Suppressor macrophage treated with lipopolysaccharide for 4 hours (primary cell): ENCODE measurements around the gene CA11.
"Not testable (repeated sequence)": the region's sequence is repeated elsewhere in the genome, so short reads cannot be mapped to it uniquely, and the experiment has no call there.

Source experiments
- DNase-seq: peaks from one replicate; pipeline ENCODE4 v3.0.0-alpha.2; 2020

Gene CA11

DNA sequence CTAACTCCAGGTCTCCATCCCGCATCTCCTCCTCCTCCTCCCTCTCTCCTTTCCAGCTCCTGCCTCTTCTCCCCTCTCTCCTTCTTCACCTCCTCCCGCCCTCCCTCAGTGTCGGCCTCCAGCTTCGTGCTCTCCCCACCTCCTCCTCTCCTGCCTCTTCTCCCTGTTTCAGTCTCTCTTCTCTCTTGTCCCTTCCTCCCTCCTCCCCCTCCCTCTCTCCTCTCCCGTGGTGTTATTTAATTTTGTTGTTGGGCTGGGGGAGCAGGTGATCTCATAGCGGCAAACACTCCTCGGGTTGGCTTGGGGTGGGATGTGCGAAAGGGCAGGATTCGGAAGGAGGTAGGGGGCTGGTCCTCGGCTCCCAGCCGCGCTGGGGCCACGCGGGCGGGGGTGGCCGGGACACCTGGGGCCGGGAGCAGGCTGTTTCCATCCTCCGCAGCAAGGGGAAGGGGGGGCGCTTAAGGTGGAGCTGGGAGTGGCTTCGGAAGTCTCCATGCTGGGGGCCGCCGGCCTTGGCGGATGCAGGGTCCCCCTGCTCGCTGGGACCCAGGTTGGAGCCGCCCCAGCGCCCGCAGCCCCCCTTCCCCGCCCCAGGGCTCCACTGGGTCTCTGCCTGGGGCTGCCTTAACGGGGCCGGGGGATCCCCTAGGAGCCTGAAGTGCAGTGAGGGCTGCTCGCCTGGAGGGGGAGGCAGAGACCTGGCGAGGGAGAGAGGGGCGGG, at the start of gene CA11:
Gene CA11, minus strand, starts transcription at position 187 of the 721 bp plus-strand sequence. CDS start 555 bp downstream, outside the sequence.
- peak; percentile 84 for DNase-seq

DNA sequence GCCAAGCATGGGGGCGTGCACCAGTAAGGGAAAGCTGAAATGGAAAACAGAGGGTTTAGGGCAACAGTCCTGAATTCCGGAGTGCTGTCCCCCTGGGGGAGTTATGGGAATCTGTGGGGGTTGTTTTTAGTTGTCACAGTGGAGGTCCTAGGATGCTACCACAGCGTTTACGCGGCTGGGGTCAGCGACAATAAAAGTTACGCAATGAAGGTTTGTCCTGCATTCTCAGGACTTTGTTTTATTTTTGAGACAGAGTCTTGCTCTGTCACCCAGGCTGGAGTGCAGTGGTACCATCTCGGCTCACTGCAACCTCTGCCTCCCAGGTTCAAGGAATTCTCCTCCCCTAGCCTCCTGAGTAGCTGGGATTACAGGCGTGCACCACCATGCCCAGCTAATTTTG, 47.6 kb upstream of the CA11 start:
- not testable (repeated sequence) for DNase-seq

DNA sequence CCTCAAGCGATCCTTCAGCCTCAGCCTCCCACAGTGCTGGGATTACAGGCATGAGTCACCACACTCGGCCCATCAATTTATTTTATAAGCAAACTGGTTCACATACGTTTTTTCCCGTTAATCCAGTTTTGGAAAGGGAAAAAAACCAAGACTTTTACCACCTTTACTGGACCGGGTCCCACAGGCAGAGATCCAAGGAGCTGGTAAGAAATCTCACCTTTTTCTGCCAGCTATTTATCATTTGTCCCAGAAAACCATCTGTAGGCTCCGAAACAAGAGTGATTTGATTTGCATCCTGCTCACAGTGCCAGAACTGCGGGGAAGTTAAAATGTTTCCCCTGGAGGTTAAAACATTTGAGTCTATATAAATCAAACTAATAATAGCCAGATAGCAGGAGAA, 43.5 kb upstream of the CA11 start:
- DNase-seq, result no peak

DNA sequence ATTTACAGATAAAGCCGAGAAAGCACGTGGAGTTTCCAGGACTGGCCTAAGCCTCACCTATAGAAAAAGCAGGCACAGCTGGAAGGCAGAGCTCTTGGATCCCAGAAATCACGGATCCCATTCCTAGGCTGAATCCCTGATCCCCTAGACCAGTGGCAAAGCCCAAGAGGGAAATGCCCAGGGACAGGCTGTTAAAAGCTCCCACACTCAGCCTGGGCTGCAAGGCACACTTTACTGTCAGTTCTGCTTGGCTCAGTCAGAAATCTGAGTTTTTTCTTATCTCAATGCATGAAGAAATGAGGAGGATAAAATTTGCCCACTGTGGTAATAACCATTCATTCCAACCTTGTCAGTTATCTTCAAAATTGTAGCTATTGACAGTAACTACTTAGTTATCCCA, 41.8 kb upstream of the CA11 start:
- DNase-seq, result no peak

DNA sequence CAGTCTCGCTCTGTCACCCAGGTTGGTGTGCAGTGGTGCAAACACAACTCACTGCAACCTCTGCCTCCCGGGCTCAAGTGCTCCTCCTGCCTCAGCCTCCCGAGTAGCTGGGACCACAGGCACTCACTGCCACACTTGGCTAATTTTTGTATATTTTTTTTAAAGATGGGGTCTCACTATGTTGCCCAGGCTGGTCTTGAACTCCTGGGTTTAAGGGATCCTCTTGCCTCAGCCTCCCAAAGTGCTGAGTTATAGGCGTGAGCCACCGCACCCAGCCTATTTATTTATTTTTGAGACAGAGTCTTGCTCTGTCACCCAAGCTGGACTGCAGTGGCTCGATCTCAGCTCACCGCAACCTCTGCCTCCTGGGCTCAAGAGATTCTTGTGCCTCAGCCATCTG, 40.6 kb upstream of the CA11 start:
- not testable (repeated sequence) for DNase-seq

DNA sequence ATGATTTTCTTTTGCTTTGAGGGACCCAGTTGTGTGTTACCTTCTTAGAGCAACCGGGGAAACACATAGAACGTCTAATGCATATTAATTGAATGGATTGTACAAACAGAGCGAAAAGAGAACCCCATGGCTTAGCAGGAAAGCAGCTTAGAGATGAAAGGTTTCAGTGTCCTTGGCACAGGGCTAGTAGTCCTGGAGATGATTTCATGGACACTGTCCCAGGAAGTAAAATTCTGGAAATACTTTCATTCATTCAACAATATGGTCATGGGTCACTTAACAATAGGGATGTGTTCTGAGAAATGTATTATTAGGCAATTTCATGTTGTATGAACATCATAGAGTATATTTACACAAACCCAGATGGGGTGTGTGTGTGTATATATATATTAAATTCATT, 40.1 kb upstream of the CA11 start:
- no peak for DNase-seq

DNA sequence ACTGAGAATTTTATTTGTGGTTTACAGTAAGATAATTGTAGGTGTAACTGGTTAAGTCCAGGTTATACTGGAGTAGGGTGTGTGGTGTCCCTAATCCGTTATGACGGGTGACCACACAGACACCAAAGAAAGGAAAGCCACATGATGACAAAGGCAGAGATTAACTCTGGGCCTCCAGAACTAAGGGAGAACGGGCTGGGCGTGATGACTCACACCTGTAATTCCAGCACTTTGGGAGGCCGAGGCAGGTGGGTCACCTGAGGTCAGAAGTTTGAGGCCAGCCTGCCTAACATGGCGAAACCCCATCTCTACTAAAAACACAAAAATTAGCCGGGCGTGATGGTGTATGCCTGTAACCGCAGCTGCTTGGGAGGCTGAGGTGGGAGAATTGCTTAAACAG, 39.6 kb upstream of the CA11 start:
- no peak for DNase-seq

DNA sequence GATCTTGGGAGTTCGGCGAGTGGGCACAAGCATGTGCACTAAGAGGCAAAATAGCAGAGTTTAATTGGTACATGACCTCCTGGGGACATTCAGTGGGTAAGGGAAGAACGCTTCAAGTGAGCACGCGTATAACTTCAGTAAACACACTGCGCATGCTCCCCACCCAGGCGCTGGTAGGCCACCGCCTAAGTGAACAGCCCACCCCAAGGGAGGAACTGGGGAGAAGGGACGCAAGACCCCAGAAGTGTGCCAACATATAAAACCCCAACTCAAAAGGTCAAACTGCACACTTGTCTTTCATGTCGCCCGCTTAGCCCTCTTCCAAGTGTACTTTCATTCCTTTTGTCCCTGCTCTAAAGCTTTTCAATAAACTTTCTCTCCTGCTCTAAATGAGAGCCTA, 37.4 kb upstream of the CA11 start:
- peak; percentile 25 for DNase-seq

DNA sequence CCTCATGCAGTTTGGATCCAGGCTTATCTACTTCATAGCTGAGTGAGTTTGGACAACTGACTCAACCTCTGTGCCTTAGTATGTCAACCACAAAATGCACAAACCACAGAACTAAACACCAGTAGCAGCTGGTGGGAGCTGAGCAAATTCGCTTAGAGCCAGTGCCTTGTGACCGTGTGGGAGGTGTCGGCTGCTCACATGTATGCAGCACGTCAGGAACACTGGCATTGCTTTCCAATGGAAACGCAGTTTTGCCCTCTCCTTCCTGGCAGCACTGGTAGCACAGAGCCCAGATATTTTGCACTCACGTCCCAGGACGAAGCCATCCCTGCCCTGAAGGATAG, 35.1 kb upstream of the CA11 start:
- DNase-seq, result peak; percentile 25

DNA sequence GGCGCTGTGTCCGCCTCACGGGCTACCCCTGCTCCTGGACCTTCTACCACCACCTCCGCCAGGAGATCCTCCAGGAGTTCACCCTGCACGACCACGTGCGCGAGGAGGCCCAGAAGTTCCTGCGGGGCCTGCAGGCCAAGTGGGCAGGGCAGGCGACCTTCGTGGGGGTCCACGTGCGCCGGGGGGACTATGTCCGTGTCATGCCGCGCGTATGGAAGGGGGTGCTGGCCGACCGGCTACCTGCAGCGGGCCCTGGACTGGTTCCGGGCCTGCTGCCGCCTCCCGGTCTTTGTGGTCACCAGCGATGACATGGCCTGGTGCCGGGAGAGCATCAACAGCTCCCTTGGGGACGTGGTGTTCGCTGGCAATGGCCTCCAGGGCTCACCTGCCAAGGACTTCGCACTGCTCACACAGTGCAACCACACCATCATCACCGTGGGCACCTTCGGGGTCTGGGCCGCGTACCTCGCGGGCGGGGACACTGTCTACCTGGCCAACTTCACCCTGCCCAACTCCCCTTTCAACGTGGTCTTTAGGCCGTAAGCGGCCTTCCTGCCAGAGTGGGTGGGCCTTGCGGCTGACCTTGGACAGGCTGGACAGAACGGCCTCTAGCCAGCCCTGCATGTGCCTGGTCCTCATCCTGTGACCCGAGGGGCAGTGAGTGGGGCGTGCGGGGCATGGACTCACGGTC, 34.6 kb upstream of the CA11 start:
- DNase-seq, result no peak

DNA sequence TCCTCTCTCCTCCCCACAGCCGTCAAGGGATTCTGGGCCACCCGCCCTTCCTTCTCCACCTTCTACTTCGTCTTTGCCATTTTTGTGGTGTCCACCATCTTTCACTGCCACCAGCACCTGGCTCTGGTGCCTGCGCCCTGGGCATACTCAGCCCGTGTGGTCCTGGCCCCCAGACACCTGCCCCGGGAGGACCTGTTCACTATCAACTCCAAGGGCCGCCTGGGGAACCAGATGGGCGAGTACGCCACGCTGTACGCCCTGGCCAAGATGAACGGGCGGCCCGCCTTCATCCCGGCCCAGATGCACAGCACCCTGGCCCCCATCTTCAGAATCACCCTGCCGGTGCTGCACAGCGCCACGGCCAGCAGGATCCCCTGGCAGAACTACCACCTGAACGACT, 34.0 kb upstream of the CA11 start:
- DNase-seq, result not testable (repeated sequence)

DNA sequence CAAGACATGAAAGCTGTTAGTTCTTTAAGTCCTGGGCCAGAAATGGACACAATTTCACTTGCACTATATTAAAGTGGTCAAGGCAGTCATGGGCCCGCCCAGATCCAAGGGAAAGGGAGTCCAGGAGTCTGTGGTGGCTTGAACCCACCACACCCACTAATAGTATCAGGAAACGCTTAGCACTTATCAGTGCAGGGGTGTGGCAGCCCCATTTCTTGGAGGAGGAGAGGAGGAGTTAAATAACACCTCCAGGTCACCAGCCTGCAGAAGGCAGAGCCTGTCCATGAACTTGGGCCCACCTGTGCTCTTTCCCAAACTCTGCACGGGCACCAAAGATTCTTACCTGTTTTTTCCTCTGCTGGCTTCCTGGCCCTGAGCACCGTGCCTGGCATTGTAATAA, 32.2 kb upstream of the CA11 start:
- no peak for DNase-seq

DNA sequence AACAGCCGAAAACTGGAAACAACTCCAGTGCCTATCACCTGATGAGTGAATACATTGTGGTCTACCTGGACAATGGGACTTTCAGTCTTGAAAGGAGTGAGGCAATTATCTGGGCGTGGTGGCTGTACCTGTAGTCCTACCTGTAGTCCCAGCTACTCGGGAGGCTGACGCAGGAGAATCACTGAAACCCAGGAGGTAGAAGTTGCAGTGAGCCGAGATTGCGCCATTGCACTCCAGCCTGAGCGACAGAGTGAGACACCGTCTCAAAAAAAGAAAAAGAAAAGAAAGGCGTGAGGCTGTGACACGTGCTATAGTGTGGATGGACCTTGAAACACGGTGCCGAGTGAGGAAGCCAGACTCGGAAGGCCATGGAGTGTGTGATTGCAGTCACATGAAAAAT, 30.9 kb upstream of the CA11 start:
- no peak for DNase-seq

DNA sequence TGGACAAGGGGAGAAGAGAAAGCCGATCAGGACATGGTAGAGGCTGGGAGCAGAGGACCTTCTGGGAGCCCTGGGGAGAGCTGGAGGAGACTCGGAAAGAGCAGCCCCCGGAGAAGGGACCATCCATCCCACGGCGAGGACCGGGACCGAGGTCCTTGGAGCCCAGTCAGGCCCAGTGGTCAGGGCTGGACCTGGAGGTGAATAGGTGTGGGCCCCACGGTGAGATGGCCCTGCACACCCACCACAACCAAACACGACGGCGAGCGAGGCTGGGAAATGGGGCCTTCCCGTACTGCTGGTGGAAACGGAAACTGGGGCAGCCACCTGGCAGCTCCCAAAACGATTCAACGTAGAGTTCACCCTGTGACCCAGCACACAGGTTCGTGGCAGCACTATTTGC, 30.5 kb upstream of the CA11 start:
- no peak for DNase-seq

DNA sequence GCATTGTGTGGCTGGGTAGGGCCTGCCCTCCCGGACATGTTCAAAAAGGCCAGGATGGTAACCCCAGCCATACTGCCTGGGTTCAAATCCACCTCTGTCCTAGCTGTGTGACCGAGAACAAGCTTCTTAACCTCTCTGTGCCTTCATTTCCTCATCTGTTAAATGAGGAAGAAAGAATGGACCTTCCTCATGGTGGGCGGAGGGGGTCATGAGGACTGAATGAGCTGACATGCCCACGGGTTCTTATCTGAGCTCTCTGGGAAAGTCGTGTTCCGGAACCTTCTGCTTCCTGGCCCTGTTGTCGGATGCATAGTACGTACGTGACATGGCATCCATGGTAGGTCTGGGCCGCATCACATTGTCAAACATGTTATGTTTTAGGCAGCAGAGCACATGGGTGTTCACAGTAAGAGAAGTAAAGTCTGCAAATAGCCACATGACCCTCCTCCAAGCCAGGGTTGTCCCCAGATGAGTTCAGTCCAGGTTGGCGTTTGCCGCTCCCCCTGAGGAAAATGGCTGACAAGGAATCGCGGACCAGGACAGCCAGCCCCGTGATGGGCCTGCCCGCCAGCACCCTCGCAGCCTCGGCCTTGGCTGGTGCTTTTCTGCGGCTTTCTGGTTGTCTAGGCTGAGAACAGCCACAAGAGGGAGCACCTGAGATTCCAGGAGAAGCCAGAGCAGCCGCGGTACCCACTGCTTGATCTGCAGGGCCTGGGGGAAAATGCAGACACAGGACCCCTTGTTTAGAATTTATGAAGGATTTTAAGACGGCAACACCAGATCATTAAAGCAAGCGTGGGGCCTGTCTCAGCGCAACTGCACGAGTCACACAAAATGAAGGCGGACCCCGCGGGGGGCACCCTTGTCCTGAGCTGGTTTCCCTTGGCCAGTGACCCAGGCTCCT, 29.2 kb upstream of the CA11 start:
- DNase-seq, result peak; percentile 88

DNA sequence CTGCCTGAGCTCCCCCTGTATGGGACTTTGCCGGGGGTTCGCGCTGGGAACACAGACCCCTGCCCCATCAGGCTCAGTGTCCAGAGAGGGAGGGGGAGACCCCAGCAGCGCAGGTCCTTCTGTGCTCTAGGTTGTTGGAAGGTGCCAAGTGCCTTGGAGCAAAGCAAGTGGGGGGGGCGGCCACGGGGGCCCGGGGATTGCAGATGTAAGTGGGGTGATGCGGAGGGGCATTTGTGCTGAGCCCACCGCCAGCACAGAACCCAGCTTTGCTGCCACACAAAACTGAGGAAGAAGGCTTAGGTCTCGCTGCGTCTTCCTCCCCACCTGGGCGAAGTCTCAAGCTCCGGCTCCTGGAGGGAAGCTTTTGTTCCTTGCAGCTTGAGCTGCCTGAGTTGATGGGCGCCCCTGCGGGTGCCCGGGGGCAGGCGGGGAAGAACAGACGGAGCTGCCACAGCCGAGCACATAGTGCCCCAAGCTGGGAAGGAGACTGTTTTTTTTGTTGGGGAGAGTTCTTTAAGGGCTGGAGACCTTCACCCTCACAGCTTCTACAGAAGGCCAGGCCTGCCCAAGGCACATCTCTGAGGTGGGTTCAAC, 28.3 kb upstream of the CA11 start:
- DNase-seq, result no peak

DNA sequence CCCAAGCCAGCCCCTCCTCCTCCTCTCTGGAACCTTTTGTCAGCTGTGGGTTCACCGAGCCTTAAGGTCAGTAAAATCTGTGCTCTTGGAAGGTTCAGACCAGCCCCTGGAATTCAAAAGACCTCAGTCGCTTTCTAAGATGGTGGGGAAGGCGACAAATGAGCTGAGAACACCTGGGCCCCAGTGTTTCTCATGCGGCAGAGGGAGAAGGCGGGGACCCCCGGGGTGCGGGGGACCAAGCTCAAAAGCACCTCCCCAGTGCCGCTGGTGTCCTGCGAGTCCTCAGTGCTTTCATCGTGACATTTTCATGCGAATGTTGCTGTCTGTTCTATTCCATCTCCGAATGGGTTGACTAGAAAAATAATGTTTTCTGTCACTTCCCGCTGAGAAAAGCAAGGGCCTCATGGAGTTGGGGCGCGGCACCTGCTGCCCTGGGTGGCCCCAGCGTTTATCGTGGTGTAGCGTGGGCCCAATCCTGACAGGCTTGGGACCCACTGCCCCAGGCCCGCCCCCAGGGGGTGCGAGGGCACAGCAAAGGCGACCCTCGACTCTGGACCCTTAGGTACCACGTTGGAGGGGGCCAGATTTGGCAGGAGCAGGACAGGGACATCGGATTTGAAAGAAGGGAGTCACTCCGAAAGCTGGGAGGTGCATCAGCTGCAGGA, 27.6 kb upstream of the CA11 start:
- DNase-seq, result no peak

DNA sequence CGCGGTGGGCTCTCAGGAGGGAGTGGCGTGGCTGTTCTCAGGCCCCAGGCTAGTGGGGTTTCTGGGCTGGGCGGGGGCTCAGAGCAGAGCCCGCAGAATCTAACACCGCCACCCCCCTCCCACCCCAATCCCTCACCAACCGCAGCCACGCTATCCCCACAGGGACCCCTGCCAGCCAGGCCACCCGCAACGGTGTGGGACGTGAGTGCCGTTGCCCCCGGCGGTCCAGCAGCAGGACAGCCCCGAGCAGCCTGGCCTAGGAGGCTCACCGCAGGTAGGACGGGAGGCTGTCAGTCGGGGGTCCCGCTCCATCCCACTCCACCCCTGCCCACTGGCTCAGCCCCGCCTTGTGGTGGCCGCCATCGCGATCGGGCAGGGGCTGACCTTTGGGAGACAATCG, 27.0 kb upstream of the CA11 start, which contains the start of gene NTN5:
Gene NTN5, minus strand, starts transcription at position 24 of the 400 bp plus-strand sequence. CDS start 2,031 bp downstream, outside the sequence.
- DNase-seq, result no peak

DNA sequence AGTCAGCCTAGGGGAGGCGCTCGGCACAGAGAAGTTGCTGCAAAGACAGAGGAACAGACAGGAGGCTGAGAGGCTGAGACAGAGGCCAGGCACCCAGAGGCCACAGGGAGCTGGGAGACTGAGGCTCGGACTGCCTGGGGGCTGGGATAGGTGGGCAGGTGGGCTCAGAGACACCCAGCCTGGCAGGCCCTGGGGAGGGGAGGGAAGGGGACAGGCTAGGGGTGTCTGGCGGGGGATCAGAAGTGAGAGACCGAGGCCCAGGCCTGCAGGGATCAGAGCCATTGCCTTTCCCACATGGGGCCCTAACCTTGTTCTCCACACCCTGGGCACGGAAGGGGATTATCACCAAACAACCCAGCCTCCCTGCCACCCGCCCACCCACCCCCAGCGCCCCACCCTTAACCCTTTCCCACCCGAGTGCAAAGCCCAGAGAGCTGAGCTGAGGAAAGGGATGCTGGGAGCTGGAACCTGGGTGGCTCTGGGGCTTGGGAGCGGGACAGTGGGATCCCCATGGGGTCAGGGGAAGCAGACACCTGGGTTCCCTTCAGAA, 25.5 kb upstream of the CA11 start:
- no peak for DNase-seq

DNA sequence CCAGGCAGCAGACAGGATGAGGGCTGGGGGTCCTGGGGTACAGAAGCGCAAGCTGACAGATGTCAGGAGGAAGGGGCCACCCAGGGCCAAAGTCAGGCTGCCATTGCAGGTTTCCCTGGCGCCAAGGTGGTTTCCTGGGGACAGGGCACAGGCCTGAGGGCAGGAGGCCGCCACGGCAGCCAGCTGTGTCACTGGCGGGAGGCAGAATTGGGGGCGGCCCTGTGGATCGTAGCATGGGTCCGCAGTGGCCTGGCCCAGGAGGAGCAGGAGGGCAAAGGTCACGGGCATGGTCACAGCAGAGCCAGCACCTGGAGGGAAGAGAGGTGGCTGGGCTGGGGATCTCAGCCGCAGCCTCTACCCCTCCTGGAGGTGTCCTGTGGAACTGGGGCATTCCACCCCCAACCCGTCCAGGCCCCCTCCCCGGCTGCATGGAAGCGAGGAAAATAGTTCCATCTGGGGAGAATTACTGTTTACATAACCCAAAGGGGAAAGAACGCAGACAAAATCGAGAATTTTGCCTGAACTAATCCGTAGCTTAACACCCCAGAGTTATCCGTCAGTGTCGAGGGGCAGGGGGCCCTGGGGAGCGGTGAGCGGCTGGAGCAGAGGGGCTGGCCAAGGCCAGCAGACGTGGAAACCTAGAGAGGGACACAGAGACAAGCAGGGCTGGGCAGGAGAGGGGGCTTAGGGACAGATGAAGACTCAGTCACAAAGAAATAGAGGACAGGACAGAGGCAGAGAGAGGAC, 24.9 kb upstream of the CA11 start:
- DNase-seq, result no peak

DNA sequence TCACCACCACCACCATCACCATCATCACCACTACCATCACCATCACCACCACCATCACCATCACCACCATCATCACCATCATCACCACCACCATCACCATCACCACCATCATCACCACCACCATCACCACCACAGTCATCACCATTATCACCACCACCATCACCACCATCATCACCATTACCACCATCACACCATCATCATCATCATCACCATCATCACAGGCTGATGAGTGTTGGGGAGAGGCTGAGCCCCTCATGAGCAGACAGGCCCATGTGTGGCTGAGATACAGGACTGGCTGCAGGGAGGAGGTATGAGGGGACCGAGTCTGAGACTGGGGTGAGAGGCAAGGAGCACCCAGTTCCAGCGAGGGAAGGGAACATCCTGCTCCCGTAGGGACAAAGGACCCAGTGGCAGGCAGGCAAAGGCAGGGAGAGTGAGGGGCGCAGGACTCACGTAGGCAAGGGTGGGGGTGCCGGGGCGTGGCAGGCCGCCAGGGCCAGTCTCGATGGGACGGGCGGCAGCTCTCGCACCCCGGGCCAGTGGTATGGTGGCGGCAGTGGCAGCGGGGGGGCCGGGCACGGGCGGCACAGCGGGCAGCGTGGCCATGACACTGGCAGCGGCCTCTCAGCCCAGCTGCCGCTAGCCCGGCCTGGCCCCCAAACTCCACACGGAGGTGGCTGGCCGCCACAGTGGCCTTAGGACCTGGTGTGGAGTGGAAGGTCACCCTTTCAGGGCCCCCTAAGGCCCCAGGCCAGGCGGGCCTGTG, 24.1 kb upstream of the CA11 start:
- no peak for DNase-seq
